Endothelial cell of umbilical vein (primary cell): ENCODE measurements around the gene INSIG2.

Experiments
- EZH2 ChIP-seq: IDR thresholded peaks from 2 replicates; pipeline ENCODE4 v1.6.1; 2012; ENCODE audit warnings: borderline replicate concordance, low read depth, mild to moderate bottlenecking, moderate library complexity, low read length, inconsistent platforms; ENCODE audit not compliant: severe bottlenecking
- POLR2A ChIP-seq: IDR thresholded peaks from 2 replicates; pipeline ENCODE4 v1.6.1; 2012; ENCODE audit warnings: low read depth, mild to moderate bottlenecking, control low read depth, low read length
- POLR2AphosphoS5 ChIP-seq: IDR thresholded peaks from 2 replicates; pipeline ENCODE4 v1.6.1; 2012; ENCODE audit warnings: low read depth, mild to moderate bottlenecking, control low read depth, low read length, moderate library complexity; ENCODE audit not compliant: insufficient read depth
- TF ChIP-seq, protein P1 (sequence below), 2 donors: IDR thresholded peaks; 1 replicate in 1 of 2; 2 replicates in 1 of 2; pipeline ENCODE4 v1.5.1; 2011; ENCODE audit warnings: low read length in 2 of 2, mild to moderate bottlenecking in 2 of 2, moderate library complexity in 2 of 2, control low read depth in 1 of 2, inconsistent platforms in 1 of 2, low read depth in 1 of 2; ENCODE audit not compliant: insufficient read depth in 1 of 2; ENCODE audit errors: extremely low read depth in 1 of 2

DNA sequence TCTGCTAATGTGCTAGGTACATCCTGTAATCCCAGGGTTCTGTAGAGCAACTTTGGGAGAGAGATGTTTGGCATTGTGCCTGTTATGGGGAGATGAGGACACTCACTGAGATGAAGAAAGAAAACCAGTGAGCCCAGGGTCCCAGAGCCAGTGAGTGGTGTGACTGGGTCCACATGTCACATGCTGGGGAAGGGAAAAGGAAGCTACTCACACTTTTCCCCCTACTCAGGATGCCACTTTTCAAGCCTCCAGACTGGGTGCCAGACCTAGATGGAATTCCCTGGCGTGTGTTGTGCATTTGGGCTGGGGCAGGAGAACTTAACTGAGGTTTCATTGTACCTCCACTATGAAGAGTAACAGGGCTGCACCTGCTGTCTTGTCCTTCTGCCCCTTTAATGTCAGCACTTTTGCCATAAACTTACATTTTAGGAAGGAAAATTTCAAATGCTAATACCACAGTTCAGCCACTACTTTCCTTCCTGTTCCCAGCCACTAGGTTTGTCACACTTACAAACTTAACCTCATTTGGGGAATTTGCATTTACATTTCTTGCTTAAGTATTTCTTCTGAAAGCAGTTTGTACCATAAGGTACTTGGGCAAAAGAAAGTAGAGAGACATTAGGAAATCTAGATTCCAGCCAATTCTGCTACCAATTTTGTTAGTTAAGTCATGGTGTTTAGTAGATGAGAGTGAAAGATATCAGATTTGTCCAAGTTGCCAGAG is 10.2 kb downstream of the INSIG2 start:
- TF ChIP-seq, protein P1, sequence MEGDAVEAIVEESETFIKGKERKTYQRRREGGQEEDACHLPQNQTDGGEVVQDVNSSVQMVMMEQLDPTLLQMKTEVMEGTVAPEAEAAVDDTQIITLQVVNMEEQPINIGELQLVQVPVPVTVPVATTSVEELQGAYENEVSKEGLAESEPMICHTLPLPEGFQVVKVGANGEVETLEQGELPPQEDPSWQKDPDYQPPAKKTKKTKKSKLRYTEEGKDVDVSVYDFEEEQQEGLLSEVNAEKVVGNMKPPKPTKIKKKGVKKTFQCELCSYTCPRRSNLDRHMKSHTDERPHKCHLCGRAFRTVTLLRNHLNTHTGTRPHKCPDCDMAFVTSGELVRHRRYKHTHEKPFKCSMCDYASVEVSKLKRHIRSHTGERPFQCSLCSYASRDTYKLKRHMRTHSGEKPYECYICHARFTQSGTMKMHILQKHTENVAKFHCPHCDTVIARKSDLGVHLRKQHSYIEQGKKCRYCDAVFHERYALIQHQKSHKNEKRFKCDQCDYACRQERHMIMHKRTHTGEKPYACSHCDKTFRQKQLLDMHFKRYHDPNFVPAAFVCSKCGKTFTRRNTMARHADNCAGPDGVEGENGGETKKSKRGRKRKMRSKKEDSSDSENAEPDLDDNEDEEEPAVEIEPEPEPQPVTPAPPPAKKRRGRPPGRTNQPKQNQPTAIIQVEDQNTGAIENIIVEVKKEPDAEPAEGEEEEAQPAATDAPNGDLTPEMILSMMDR (IDR thresholded peaks at IDR 0.05; ENCODE audit: extremely low read depth in 1 of 2, insufficient read depth in 1 of 2, low read depth in 1 of 2, low read length in 2 of 2), result no peak
- TF ChIP-seq POLR2AphosphoS5 (no peak), POLR2A (no peak), EZH2 (no peak)
